ENCODE measurements around the gene KY.

GRCh38 chr3:134602440-134602814 is 48.4 kb downstream of the KY start:
- TF ChIP-seq CTCF (conservative IDR thresholded peaks at IDR 0.05; ENCODE audit: low read depth, low read length) (no peak), EZH2 (IDR thresholded peaks at IDR 0.05; ENCODE audit: low read length, unreplicated experiment) (no peak)
